PFSK-1 (cell line): Measurements from ENCODE around the gene OAT.

Experiments
- POLR2AphosphoS5 ChIP-seq: IDR thresholded peaks from 2 replicates; pipeline ENCODE4 v1.6.1; 2012; ENCODE audit warnings: low read depth, mild to moderate bottlenecking, control low read depth, low read length, moderate library complexity
- SIN3A ChIP-seq: IDR thresholded peaks from 2 replicates; pipeline ENCODE4 v1.6.1; 2012; ENCODE audit warnings: mild to moderate bottlenecking, low read length, moderate library complexity, borderline replicate concordance; ENCODE audit not compliant: insufficient read depth

- TF ChIP-seq POLR2AphosphoS5 = no peak
- TF ChIP-seq SIN3A = no peak
Measured at GRCh38 chr10:124347956-124348355, 70.8 kb downstream of the OAT start.
